ENCODE measurements around the gene MCM8. TPM values are rescaled to one million over a fixed set of nuclear protein-coding genes. Genes with fewer than 3 reads are reported as not detected.

MCM8 gene
- polyA plus RNA-seq, 1 donor (not counting 4 experiments of a cell fraction or from before 2014, with no cell fraction given) = 7.0 TPM

GRCh38 chr20:6037082-6037481 lies 86.6 kb downstream of the MCM8 start:
- DNase-seq (ENCODE audit: low read depth, low spot score) = no peak
- no peak for FAIRE-seq
- H3K36me3 ChIP-seq (ENCODE audit: control insufficient read depth in 2 of 2, extremely low read depth in 1 of 2, insufficient read depth in 2 of 2, low read length in 2 of 2) = peaks cover 18 to 36% of the 10 kb centered on the region in 2 experiments

DNA sequence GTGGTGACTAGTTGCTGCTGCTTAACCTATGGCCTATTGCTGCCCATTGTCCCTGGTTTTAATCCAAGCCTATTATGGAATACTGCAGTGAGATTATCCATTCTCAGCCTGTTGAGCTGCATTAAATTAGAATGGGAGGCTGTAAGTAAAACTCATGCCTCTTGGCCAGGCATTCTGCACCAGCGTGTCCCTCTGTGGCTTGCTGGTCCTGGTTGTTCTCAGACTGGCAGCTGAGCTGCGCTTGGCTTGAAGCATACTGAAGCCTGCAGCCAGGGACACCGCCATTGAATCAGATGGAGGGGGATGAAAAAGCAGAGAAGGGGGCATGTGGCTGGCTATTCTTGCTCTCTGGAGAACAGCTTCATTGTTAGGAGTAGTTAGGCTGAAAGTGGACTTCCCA lies 87.8 kb downstream of the MCM8 start:
- H3K4me3 ChIP-seq (ENCODE audit: control insufficient read depth in 2 of 3, extremely low read depth in 1 of 3, insufficient read depth in 2 of 3, low read depth in 1 of 3, low read length in 3 of 3) = no peak overlapping the region
- H3K4me1 ChIP-seq (ENCODE audit: control insufficient read depth, extremely low read depth, insufficient read depth, low read length) = no peaks in the 10 kb centered on the region
- H3K36me3 ChIP-seq (ENCODE audit: control insufficient read depth in 2 of 2, extremely low read depth in 1 of 2, insufficient read depth in 2 of 2, low read length in 2 of 2) = peaks cover 19 to 33% of the 10 kb centered on the region in 2 experiments
- no peaks in the 10 kb centered on the region for H3K79me2 ChIP-seq (ENCODE audit: control insufficient read depth, insufficient read depth, low read length)
- H4K20me1 ChIP-seq (ENCODE audit: control insufficient read depth, extremely low read depth, insufficient read depth, low read length) = no peaks in the 10 kb centered on the region
- H3K9ac ChIP-seq (ENCODE audit: control insufficient read depth, extremely low read depth, insufficient read depth, low read length) = no peak overlapping the region
- H3K9me1 ChIP-seq (ENCODE audit: control insufficient read depth, extremely low read depth, insufficient read depth, low read length) = no peaks in the 10 kb centered on the region
- H3K4me2 ChIP-seq (ENCODE audit: control insufficient read depth, extremely low read depth, insufficient read depth, low read depth, low read length) = no peak overlapping the region
- H2AFZ ChIP-seq (ENCODE audit: control insufficient read depth, low read length) = no peak overlapping the region
- H3K27ac ChIP-seq (ENCODE audit: control insufficient read depth, insufficient read depth, low read length) = no peak overlapping the region
- FAIRE-seq = no peak
- no peaks in the 10 kb centered on the region for H3K27me3 ChIP-seq (ENCODE audit: control insufficient read depth, extremely low read depth, insufficient read depth, low read length)
- dilution Hi-C loops (cut with MboI; ENCODE audit: extremely low pct_ligation_motif_present, low sequenced_read_pairs) = no loop called here
- no peaks in the 10 kb centered on the region for H3K9me3 ChIP-seq (ENCODE audit: control insufficient read depth, low read depth, low read length)
- TF ChIP-seq EZH2 (IDR thresholded peaks at IDR 0.05; ENCODE audit: low read length) (no peak), CTCF (optimal IDR thresholded peaks at IDR 0.05 in 1 of 3, IDR thresholded peaks at IDR 0.05 in 1 of 3, conservative IDR thresholded peaks at IDR 0.05 in 1 of 3; ENCODE audit: extremely low read depth in 1 of 3, insufficient read depth in 2 of 3, low read length in 3 of 3) (no peak)
- DNase-seq (ENCODE audit: low read depth, low spot score) = no peak

More at GRCh38 chr20:6037082-6037481, 86.6 kb downstream of the MCM8 start:
- no peak overlapping the region for H3K9ac ChIP-seq (ENCODE audit: control insufficient read depth, extremely low read depth, insufficient read depth, low read length)
- no peak overlapping the region for H3K27ac ChIP-seq (ENCODE audit: control insufficient read depth, insufficient read depth, low read length)
- no peak overlapping the region for H3K4me2 ChIP-seq (ENCODE audit: control insufficient read depth, extremely low read depth, insufficient read depth, low read depth, low read length)
- H2AFZ ChIP-seq (ENCODE audit: control insufficient read depth, low read length) = no peak overlapping the region
- no peaks in the 10 kb centered on the region for H3K27me3 ChIP-seq (ENCODE audit: control insufficient read depth, extremely low read depth, insufficient read depth, low read length)
- H3K79me2 ChIP-seq (ENCODE audit: control insufficient read depth, insufficient read depth, low read length) = no peaks in the 10 kb centered on the region
- H3K9me3 ChIP-seq (ENCODE audit: control insufficient read depth, low read depth, low read length) = no peaks in the 10 kb centered on the region
- H4K20me1 ChIP-seq (ENCODE audit: control insufficient read depth, extremely low read depth, insufficient read depth, low read length) = no peaks in the 10 kb centered on the region
- no peak for TF ChIP-seq EZH2 (IDR thresholded peaks at IDR 0.05; ENCODE audit: low read length)
- TF ChIP-seq CTCF (optimal IDR thresholded peaks at IDR 0.05 in 1 of 3, IDR thresholded peaks at IDR 0.05 in 1 of 3, conservative IDR thresholded peaks at IDR 0.05 in 1 of 3; ENCODE audit: extremely low read depth in 1 of 3, insufficient read depth in 2 of 3, low read length in 3 of 3) = no peak
- no peaks in the 10 kb centered on the region for H3K4me1 ChIP-seq (ENCODE audit: control insufficient read depth, extremely low read depth, insufficient read depth, low read length)
- dilution Hi-C loops (cut with MboI; ENCODE audit: extremely low pct_ligation_motif_present, low sequenced_read_pairs) = no loop called here
- no peaks in the 10 kb centered on the region for H3K9me1 ChIP-seq (ENCODE audit: control insufficient read depth, extremely low read depth, insufficient read depth, low read length)
- H3K4me3 ChIP-seq (ENCODE audit: control insufficient read depth in 2 of 3, extremely low read depth in 1 of 3, insufficient read depth in 2 of 3, low read depth in 1 of 3, low read length in 3 of 3) = no peak overlapping the region
